Tibial artery (tissue), 4 donors: ENCODE measurements around the gene MACF1.

ENCODE experiments used
- DNase-seq, 2 donors: peaks; one replicate each; pipeline ENCODE4 v3.0.0-alpha.2; 2019
- H3K27ac ChIP-seq, 2 donors: fragments of 200-600 bp; sonication (generic) in 1 of 2; 1 replicate in 1 of 2; 2 replicates in 1 of 2; pipeline ENCODE4 v1.5.1; 2018 to 2019; ENCODE audit warnings: mild to moderate bottlenecking in 1 of 2
- H3K27me3 ChIP-seq, 2 donors: fragments of 200-600 bp; sonication (generic) in 1 of 2; one replicate each; pipeline versions ENCODE4 v1.5.1 to v1.6.0; 2016 to 2019
- H3K36me3 ChIP-seq, 3 donors: fragments of 200-600 bp; sonication (generic) in 2 of 3; one replicate each; pipeline ENCODE4 v1.5.1; 2016 to 2019; ENCODE audit warnings: mild to moderate bottlenecking in 2 of 3
- H3K4me1 ChIP-seq, 4 donors: fragments of 200-600 bp; sonication (generic) in 2 of 4; 1 replicate in 3 of 4; 2 replicates in 1 of 4; pipeline ENCODE4 v1.5.1; 2016 to 2019
- H3K4me3 ChIP-seq, 2 donors: fragments of 200-600 bp; sonication (generic) in 1 of 2; 1 replicate in 1 of 2; 2 replicates in 1 of 2; pipeline ENCODE4 v1.5.1; 2018 to 2019; ENCODE audit warnings: mild to moderate bottlenecking in 2 of 2
- H3K9me3 ChIP-seq, 3 donors: fragments of 200-600 bp; sonication (generic) in 1 of 3; one replicate each; pipeline ENCODE4 v1.5.1; 2016 to 2019
- intact Hi-C: fragments of 100-400 bp; cut with DNase I; formaldehyde crosslinking; loops from one replicate; pipeline ENCODE4 v1.15.0; 2023; ENCODE audit warnings: low total_unique reads
- TF ChIP-seq, protein P1 (sequence below), 2 experiments: fragments of 200-600 bp in 1 of 2; fragments of 450-650 bp in 1 of 2; IDR thresholded peaks; one replicate each; pipeline ENCODE4 v1.5.1; 2017 to 2019; ENCODE audit warnings: antibody characterized with exemption in 2 of 2, mild to moderate bottlenecking in 1 of 2, moderate library complexity in 1 of 2

The MACF1 gene

DNA sequence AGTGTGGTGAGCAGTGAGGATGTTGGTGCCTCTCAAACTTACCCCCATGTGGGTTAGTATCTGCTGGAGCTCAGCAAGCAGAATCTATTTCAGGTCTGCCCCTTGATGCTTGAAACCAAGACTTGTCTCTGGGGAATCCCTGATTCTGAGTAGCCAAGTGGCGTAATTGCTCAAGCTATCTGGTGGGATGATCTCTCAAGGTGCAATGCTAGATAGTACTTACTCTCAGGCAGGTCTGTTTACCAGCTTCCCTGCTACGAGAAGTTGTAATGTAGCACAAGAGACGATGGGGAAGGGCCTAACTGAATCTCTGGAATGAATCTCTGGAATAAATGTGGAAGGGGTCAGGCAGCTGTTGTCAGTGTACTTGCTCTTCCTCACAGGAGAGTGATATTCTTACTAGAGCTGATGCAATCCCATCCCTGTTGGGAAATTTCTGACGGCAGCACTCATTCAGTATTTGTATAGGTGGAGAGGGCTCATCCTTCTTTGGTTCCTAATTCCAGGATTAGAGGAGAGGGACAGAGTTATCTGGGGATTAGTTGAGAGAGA, 65.4 kb downstream of the MACF1 start:
- Histone ChIP-seq H3K4me1 (peaks cover 0 to 87% (median 52%) of the 10 kb centered on the region in 4 donors), H3K36me3 (no peaks in the 10 kb centered on the region), H3K27ac (peak overlapping the region; percentile 75 to 77), H3K27me3 (no peaks in the 10 kb centered on the region), H3K4me3 (peak overlapping the region; percentile 44 to 53), H3K9me3 (no peaks in the 10 kb centered on the region)
- DNase-seq, result no peak
- intact Hi-C loops, result loop anchor here (10.0 kb wide), 1 partner anchor 145 kb away; no protein-coding TSS in a partner anchor
- TF ChIP-seq, protein P1, sequence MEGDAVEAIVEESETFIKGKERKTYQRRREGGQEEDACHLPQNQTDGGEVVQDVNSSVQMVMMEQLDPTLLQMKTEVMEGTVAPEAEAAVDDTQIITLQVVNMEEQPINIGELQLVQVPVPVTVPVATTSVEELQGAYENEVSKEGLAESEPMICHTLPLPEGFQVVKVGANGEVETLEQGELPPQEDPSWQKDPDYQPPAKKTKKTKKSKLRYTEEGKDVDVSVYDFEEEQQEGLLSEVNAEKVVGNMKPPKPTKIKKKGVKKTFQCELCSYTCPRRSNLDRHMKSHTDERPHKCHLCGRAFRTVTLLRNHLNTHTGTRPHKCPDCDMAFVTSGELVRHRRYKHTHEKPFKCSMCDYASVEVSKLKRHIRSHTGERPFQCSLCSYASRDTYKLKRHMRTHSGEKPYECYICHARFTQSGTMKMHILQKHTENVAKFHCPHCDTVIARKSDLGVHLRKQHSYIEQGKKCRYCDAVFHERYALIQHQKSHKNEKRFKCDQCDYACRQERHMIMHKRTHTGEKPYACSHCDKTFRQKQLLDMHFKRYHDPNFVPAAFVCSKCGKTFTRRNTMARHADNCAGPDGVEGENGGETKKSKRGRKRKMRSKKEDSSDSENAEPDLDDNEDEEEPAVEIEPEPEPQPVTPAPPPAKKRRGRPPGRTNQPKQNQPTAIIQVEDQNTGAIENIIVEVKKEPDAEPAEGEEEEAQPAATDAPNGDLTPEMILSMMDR (IDR thresholded peaks at IDR 0.05), result no peak

- intact Hi-C loops, result no loop called here
- Histone ChIP-seq H3K27ac (peak overlapping the region; percentile 75 to 77), H3K4me1 (peaks cover 0 to 92% (median 52%) of the 10 kb centered on the region in 4 donors), H3K36me3 (no peaks in the 10 kb centered on the region), H3K9me3 (no peaks in the 10 kb centered on the region), H3K27me3 (no peaks in the 10 kb centered on the region), H3K4me3 (peak overlapping the region; percentile 44 to 53)
- DNase-seq, result no peak
- TF ChIP-seq, protein P1 (IDR thresholded peaks at IDR 0.05), result no peak
Measured at GRCh38 chr1:39270368-39270767, 65.9 kb downstream of the MACF1 start.

DNA sequence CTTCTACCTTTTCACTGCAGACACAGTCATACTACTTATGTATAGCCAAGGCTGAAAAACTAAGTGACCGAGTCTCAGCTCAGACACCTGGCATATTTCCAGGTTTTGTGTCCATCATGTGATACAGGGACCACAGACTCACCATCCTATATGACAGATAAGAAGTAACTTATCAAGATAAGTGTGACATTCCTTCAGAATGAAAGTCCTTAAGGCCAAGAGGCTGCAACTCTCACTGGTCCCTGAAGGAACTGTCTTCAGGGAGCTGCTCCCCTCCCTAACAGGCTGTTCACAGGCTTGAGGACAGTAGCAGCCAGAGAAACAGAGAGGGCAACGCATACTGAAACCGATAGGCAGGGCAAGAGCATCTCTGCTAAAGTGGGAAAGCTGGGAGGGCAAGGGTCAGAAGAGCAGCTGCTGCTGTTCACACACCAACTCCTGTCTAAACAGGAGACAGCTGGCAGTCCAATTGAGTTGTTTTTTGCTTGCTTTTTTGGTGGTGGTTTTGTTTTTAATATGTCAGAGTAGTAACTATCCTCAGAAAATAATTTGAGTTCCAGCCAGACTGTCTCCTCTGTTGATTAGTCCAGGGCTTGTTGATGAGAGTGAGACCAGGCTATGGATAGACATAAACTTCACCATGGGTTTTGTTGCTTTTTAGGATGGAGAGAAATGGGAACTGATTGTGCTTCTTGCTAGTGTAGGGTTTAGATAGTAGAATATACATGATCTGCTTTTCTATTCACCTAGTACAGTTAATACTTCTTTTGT, 67.7 kb downstream of the MACF1 start:
- H3K4me1 ChIP-seq, result peaks cover 0 to 85% (median 52%) of the 10 kb centered on the region in 4 donors
- no peaks in the 10 kb centered on the region for H3K36me3 ChIP-seq
- no peaks in the 10 kb centered on the region for H3K27me3 ChIP-seq
- intact Hi-C loops, result no loop called here
- TF ChIP-seq, protein P1 (IDR thresholded peaks at IDR 0.05), result no peak
- H3K4me3 ChIP-seq, result peak overlapping the region in 1 of 2 donors; percentile 2
- no peak for DNase-seq
- H3K27ac ChIP-seq, result peak overlapping the region; percentile 56 to 75
- H3K9me3 ChIP-seq, result no peaks in the 10 kb centered on the region

DNA sequence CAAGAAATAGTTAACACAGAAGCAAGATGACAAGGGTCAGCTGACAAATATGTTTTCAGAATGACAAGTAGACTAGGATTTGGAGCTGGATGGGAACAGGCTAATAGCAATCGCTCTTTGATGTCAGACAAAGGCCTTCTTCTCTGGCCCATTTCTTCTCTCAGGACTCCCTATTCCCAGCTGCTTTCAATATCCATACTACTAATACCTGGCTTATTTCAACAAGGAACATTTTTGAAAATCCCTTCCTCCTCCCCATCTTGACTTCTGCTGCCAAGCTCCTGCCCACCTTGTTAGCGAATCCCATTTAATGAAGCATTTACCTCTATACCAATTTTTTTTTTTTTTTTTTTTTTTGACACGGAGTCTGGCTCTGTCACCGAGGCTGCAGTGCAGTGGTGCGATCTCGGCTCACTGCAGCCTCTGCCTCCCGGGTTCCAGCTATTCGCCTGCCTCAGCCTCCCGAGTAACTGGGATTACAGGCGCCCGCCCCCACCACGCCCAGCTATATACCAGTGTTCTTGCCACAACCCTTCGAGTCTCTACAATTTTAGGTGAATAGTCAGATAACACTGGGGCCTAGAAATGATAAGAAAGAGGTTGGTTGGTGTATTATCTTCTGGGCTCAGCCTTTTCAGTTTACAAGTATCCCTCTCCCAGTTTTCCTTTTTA, 68.4 kb downstream of the MACF1 start:
- TF ChIP-seq, protein P1 (IDR thresholded peaks at IDR 0.05), result no peak
- Histone ChIP-seq H3K4me3 (peak overlapping the region in 1 of 2 donors; percentile 2), H3K4me1 (peaks cover 0 to 85% (median 46%) of the 10 kb centered on the region in 4 donors), H3K36me3 (no peaks in the 10 kb centered on the region), H3K9me3 (no peaks in the 10 kb centered on the region), H3K27me3 (no peaks in the 10 kb centered on the region), H3K27ac (peak overlapping the region; percentile 56 to 75)
- DNase-seq, result no peak
- intact Hi-C loops, result no loop called here

GRCh38 chr1:39275836-39276507, 71.5 kb downstream of the MACF1 start:
- intact Hi-C loops, result no loop called here
- DNase-seq, result no peak

More at GRCh38 chr1:39275836-39276507, 71.5 kb downstream of the MACF1 start:
- H3K4me1 ChIP-seq, result peaks cover 0 to 83% (median 32%) of the 10 kb centered on the region in 4 donors
- H3K27me3 ChIP-seq, result no peaks in the 10 kb centered on the region
- no peaks in the 10 kb centered on the region for H3K36me3 ChIP-seq
- H3K27ac ChIP-seq, result peak overlapping the region in 1 of 2 donors; percentile 10
- TF ChIP-seq, protein P1 (IDR thresholded peaks at IDR 0.05), result no peak
- no peaks in the 10 kb centered on the region for H3K9me3 ChIP-seq
- H3K4me3 ChIP-seq, result no peak overlapping the region
